HG02885 (cell line): ENCODE results near the gene PLA2G6.
"Not testable (repeated sequence)": the region's sequence is repeated elsewhere in the genome, so short reads cannot be mapped to it uniquely, and the experiment has no call there.

Experiments used
- ATAC-seq: cut with Tn5 transposase; IDR thresholded peaks from one replicate; pipeline ENCODE4 v1.9.1; 2021; ENCODE audit warnings: mild to moderate bottlenecking; ENCODE audit not compliant: unreplicated experiment, poor library complexity

The PLA2G6 gene

DNA sequence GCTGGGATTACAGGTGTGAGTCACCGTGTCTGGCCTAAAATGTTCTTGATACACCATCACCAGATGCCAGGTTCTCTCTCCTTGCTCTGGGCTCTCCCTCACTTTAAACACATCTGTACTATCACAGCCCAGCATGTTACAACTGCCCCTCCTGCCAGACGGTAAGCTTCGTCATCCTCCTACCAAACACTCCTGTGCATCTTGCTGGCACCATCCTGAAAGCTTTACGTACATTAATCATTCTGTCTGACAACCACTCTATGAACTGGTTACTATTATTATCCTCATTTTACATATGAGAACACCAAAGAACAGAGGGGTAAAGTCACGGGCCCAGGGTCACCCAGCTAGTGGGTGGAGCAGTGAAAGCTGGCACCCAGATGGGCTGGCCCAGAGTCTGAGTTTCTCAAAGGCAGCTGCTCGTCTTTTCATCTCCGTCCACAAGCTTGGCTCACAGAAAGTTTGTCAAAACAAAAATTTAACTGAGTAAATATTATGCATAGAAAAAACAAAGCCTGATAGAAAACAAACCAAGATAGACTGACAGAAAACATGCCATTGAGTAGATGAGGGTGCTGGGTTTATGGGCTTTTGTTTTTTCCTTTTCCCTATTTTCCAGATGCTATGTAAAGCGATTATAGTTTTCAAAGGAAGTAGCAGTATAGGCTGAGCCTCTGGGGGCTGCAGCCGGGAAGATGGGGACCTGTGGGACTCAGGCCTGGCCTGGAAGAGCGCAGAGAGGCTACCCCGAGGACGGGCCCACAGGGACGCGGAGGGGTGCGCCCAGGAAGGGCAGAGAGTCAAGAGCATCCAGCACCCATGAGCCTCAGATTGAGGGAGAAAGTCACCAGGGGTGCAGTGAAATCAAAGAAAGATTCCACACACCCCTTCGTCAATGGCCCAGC, 9.5 kb downstream of the PLA2G6 start:
- no peak for ATAC-seq

DNA sequence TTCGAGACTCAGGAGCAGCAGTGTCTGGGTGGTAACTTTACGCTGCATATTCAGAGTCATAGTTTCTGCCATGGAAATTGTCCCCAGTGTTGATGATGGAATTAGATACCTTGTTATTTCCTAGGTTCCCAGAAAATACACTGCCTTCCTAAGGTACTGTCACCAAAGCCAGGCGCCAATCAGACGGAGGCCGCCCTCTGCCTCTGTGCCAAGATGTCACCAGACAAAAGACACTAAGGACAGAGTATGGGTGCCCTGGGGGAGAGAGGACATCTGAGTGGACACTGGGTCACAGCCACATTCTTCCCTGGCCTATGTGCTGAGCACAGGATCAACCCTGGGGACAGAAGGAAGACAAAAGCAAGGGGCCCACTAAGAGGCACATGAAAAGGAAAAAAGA, 11.2 kb downstream of the PLA2G6 start:
- no peak for ATAC-seq

DNA sequence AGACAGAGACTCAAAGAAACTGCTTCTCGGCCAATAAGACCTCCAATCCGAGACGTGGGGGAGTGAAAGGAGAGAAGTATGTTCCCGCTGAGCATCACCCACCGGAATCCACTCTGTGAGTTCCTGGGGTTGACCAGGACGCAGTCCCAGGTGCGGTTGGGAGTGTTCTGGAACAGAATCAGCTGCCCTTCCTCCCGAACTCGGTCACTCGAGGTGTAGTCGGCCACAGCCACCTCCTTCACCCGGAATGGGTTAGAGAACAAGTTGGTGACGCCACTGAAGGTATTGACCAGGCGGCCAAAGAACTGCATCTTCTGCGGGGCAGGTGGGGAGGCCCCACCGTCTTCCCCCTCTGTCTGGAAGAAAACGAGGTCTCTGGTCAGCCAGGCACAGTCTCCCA, 12.5 kb downstream of the PLA2G6 start:
- no peak for ATAC-seq

DNA sequence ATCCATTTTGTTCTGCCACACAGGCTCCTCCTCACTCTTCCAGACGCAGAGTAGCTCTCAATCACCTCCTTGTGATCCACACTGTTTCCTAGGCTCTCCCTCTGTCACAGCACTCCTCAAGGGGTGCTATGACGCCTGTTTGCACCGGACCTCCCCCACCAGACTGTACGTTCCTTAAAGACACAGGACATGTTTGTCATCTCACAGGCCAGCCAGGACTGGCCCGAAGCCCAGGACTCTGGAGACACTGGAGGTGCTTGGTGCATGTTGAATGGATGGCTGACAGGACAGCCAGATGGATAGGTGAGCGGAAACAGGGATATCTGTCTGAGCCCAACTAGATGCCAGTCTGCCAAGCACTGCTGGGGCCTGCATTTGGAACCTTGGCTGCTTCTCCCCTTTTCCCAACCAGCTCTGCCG, 13.6 kb downstream of the PLA2G6 start:
- no peak for ATAC-seq

DNA sequence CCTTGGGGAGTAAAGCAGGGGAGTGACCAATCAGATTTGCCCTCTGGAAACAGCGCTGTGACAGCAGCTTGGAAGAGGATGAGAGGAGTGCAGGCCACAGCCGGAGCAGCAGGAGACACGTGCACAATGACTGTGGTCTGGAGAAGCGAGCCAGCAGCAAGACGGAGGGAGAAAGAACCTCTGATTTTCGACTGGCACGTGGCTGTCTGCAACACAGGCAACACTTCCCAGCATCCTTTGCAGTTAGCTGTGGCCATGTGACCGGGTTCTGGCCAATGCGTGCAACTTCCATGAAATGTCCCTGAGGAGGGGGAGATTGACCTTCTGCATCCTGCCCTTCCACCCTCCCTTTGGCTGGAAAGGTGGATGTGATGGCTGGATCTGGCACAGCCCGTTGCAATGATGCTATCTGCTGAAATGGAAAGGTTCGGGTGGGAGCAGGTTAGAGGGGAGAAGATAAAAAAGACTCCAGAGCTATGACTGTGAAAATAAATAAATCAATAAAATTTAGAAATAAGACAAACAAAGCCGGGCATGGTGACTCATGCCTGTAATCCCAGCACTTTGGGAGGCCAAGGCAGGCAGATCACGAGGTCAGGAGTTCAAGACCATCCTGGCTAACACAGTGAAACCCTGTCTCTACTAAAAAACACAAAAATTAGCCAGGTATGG, 15.6 kb downstream of the PLA2G6 start:
- no peak for ATAC-seq

DNA sequence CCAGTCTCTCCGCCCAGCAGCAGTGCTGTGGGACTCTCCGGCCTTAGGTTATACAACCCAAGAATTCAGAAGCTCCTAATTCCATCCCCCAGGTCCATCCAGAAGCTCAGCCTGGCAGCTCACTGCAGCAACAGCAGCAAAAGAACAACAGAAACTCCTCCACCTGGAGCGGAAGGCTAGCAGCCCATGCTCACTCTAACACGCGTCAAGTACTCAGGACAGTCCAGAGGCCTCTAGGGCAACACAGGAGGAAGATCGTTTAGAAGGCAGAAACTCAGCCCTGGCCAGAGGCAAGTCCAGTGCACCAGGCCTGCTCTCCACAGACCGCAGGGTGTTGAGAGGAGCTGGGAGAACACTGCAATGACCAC, 17.1 kb downstream of the PLA2G6 start:
- ATAC-seq, result no peak

DNA sequence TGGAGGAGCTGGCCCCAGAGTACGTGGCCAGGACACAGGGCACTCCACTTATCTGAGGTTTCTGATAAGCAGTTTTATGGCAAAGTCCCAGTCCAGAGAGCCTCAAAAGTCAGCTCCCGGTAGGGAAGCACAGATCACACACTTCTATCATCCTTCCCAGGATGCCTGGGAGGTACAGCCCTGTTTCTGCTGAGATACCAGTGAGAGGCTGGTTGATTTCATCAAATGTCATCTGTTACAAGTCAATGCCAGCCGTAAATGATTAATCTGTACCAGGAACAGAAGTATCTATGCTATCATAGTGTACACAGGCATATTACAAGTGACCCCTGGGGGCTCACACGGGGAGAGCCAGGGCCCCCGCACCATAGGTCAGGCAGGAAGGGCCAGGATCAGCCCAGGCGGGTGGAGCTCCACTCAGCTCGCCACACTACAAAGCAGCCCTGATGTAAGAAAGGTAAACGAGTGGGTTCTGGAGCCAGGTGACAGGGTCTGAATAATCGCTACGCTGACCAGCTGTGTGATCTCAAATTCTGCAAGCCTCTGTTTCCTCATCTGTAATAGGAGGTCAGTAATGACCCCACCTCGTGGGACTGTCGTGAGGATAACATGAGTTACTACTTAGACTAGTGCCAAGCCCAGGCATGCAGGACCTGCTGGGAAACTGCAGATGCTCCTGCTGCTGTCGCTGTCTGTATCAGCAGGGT, 17.6 kb downstream of the PLA2G6 start:
- no peak for ATAC-seq

DNA sequence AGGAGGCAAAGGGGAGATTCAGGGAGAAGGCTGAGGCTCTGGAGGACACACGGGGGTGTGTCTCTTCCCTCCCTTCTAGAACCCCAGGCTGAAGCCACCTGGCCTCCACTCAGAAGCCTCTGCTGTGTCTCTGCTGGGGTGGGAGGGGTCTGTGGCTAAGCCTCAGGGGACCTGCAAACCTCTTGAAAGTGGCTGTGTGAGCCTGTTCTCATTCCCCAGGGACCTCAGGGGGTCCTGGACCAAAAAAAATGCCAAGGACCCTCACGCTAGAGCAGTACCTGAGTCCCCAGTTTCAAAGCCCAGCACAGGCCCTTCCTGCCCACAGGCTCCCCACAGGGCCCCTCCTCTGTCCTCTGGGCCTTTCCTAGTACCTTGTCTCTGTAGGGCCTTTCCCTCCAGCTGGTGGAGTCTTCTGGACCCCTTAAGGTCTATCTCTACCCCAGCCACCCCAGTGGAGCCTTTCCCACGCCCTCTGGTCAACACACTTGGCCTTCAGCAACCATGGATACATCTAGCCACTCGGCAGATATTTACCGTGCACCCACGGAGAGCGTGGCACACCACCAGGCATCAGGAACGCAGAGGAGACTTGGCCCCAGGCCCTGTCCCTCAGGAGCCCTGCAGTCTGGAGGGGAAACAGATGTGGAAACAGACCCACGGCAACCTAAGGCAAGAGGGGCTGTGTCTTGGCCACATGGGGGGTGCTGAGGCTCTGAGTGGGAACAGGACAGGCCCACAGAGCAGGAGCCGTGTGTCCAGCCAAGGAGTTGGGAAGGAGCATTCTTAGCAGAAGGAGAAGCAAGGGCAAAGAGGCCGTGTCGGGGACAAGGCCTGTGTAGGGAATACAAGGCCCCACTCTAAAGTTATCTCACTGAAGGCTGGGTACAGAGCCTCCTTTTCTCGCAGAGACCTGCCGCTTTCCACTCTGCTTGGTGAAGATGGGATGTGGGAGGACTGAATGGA, 18.5 kb downstream of the PLA2G6 start:
- ATAC-seq, result no peak

DNA sequence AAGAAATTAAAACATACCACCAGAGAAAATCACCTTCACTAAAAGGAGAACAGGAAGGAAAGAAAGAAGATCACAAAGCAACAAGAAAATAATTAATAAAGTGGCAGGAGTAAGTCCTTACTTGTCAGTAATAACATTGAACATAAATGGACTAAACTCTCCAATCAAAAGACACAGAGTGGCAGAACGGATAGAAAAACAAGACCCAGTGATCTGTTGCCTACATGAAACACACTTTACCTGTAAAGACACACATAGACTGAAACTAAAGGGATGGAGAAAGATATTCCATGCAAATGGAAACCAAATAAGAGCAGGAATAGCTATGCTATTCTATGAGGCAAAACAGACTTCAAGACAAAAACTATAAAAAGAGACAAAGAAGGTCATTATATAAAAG, 25.9 kb downstream of the PLA2G6 start:
- no peak for ATAC-seq

DNA sequence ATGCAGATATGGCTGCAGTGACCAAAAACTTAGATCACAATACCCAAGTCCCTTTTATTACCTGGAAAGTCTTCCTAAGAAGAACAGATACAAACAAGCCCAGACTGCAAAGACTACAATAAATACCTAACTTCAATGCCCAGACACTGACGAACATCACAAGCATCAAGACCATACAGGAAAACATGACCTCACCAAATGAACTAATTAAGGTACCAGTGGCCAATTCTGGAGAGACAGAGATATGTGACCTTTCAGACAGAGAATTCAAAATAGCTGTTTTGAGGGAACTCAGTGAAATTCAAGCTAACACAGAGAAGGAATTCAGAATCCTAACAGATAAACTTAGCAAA, 27.1 kb downstream of the PLA2G6 start:
- ATAC-seq, result not testable (repeated sequence)

DNA sequence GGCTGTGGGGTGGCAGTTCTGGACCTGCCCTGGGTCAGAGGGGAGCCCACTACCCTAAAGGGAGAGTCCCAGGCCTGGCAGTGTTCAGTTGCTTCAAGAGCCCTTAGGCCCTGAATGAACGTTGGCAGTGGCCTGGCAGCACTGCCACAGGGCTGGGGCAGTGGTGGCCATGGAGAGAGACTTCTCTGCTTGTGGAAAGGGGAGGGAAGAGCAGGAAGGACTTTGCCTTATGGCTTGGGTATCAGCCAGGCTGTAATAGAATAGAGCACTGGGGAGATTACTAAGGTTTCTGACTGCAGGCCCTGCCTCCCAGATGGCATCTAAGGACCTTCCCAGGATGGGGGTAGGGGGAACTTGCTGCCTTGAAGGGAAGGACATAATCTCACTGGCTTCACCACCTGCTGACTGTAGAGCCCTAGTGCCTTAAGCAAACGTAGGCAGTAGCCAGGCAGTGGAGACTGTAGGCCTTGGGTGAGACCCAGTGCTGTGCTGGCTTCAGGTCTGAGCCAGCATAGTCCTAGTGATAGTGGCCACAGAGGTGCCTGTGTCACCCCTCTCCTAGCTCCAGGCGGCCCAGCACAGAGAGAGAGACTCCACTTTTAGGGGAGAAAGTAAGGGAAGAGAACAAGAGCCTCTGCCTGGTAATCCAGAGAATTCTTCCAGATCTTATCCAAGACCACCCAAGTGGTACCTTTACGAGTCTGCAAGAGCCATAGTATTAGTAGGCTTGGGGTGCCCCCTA, 27.6 kb downstream of the PLA2G6 start:
- ATAC-seq, result no peak

DNA sequence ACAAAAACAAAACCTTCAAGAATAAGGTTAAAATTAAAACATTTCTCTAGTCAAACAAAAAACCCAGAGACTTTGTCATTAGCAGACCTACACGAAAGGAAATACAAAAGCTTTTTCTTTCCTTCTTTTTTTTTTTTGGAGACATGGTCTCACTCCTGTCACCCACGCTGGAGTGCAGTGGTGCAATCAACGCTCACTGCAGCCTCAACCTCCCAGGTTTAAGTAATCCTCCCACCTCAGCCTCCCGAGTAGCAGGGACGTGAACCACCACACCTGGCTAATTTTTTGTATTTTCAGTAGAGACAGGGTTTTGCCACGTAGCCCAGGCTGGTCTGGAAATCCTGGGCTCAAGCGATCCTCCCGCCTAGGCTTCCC, 30.5 kb downstream of the PLA2G6 start:
- no peak for ATAC-seq

DNA sequence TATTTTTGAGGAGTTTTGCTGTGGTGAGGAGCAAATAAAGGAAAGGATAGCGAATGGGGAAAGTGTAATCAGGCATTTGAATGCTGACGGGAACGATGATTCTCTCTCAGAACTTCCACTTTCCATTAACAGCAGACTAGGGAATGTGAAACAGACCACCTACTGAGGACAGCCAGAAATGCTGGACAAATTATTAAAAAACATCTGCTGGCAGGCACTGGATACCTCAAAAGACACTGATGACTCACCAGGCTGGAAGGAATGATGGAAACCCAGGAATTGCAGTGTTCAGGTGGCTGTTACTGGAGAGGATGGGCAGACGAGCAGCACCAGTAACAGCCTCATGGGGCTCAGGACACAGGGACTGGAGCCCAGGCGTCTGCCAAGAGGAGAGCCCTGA, 33.4 kb downstream of the PLA2G6 start:
- no peak for ATAC-seq

DNA sequence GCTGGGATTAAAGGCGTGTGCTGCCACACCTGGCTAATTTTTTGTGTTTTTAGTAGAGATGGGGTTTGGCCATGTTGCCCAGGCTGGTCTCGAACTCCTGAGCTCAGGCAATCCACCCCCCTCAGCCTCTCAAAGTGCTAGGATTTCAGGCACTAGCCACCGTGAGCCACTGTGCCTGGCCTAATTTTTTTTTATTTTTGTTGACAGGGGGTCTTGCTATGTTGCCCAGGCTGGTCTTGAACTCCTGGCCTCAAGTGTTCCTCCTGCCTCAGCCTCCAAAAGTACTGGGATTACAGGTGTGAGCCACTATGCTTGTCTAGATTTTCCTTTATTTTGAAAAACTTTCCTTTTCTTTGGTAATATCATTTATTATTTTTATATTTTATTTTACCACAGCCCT, 35.5 kb downstream of the PLA2G6 start:
- ATAC-seq, result not testable (repeated sequence)

DNA sequence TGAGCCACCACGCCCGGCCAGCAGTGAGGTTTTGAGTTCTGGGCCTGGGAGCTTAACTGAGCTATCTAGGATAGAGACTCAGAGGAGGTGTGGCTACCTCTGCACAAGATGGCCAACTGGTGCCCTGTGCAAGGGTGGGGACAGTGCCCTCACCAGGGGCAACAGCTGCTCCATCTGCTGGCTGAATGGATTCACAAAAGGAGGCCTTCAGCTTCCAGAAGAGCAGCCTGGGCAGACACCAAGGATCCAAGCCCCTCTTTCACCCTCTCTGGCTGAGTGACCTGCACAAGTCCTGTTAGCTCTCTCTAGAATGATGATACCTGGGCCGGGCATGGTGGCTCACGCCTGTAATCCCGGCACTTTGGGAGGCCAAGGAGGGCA, 37.6 kb downstream of the PLA2G6 start:
- no peak for ATAC-seq

DNA sequence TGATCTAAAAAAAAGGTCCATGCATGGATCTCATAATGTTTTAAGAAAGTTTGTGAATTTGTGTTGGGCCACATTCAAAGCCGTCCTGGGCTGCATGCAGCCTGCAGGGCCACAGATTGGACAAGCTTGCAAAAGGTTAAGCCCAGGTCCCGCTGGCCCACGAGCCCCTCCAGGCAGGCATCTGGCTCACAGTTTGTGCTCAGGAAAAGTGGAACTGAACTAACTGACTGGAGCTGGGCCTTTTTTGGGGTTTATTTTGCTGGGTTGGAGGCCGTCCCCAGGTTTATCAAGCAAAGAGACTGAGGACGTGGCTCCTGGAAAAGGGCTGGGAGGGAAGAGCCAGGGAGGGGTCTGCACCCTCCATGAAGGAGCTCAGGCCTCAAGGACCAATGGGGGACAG, 39.0 kb downstream of the PLA2G6 start:
- ATAC-seq, result no peak

DNA sequence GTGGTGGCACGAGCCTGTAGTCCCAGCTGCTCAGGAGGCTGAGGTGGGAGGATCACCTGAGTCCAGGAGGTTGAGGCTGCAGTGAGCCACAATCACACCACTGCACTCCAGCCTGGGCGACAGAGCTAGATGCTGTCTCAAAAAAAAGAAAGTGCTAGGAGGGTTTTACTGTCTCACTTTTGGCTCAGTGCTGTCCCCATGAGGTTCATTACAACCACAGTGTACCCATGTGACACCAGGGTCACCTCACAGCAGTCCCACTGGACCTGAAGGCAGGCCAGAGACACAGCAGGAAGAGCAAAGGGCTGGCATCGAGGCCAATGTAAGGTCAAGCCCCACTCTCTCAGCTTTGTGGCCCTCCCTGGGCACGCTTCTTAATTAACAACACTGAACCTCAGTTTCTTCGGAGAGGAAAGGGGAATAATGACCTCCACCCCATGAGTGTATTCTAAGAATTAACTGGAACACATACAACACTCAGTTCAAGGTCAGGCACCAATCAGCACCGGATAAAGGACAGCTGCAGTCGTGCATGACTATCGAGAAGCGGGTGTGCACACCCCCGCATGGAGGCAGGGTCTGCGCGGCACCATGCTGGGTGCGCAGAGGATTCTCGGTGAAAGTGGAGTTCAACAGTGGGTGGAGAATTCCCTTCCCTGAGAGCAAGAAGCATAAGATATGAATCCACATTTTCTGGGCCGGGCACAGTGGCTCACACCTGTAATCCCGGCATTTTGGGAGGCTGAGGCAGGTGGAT, 40.2 kb downstream of the PLA2G6 start:
- no peak for ATAC-seq

DNA sequence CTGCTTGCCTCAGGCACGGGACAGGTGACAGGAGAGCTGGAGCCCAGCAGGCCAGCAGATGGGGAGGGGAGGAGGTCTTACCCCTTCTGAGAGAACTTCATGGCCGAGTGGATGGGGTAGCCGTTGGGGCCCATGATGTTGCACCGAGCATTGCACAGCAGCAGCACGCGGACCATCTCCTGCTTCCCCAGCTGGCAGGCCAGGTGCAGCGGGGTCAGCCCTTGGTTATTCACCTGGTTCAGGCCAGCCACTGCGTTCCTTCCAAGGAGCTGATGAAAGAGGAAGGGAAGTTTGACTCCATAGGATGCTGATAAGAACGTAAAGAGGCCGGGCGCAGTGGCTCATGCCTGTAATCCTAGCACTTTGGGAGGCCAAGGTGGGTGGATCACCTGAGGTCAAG, 41.7 kb downstream of the PLA2G6 start:
- no peak for ATAC-seq

DNA sequence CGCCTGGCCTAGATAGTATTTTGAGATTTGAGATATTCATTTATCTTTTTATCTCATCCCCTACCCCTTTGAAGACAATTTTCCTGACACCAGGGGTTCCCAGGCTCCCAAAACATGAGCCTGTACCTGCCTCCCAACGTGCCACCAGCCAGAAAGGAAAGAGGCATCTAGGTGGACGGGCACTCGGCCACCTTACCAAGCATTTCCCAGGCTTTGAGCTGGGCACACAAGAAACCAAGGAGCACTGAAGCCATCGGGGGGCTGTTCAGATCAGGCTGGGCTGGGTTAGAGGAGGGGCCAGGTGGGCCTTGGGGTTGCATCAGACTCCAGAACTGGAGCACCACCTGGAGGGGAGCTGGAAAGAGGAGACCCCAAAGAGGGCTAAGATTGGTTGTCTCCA, 42.7 kb downstream of the PLA2G6 start:
- ATAC-seq, result no peak
